ENCODE results near the gene IL17RC.

DNA sequence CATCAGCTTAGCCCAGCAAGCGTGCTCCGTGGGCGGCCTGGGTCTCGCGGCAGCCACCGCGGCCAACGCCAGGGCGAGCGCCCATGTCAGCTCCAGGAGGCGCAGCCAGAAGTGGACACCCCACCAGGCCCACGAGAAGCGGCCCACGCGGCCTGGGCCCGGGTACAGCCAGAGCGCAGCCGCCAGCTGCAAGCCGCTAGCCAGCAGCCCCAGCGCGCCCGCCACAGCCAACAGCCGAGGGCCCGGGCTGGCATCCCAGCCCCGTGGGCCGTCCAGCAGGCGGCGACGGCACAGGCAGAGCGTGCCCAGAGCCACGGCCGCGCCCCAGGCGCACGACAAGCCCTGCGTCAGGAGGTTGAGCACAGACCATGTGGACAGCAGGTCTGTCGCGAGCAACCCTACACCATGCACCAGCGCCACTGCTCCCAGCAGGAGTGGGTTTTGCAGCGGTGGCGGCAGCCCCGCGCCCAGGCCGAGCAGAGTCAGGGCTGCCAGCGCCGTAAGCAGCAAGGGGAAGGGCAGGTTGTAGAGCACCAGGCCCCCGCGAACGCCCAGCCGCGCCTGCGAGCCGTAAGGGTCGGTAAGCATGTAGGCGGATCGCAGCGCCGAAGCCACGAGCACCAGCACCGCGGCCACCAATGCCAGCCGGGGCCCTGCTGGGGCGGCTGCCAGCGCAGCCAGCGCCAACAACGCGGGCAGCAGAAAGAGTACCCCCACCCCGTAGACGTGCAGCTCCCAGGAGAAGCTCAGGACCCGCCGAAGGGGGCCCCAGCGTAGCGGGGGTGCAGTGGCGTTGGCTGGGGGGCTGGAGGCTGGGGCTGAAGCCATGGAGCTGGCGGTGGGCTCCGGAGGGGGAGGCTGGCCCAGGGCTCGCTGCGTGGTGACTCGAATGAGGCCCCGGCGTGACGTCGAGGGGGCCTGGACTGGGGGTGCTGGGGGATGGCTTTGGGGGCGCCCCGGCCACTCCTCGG is 30.4 kb downstream of the IL17RC start:
- no peak for TF ChIP-seq EZH2phosphoT487 (IDR thresholded peaks at IDR 0.05; ENCODE audit: borderline replicate concordance)
- TF ChIP-seq, protein P1, sequence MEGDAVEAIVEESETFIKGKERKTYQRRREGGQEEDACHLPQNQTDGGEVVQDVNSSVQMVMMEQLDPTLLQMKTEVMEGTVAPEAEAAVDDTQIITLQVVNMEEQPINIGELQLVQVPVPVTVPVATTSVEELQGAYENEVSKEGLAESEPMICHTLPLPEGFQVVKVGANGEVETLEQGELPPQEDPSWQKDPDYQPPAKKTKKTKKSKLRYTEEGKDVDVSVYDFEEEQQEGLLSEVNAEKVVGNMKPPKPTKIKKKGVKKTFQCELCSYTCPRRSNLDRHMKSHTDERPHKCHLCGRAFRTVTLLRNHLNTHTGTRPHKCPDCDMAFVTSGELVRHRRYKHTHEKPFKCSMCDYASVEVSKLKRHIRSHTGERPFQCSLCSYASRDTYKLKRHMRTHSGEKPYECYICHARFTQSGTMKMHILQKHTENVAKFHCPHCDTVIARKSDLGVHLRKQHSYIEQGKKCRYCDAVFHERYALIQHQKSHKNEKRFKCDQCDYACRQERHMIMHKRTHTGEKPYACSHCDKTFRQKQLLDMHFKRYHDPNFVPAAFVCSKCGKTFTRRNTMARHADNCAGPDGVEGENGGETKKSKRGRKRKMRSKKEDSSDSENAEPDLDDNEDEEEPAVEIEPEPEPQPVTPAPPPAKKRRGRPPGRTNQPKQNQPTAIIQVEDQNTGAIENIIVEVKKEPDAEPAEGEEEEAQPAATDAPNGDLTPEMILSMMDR (conservative IDR thresholded peaks at IDR 0.05; ENCODE audit: low read length), result no peak

All from Loucy (cell line).